ENCODE measurements around the gene NCAPG2. TPM values are rescaled to one million over a fixed set of nuclear protein-coding genes. Genes with fewer than 3 reads are reported as not detected.
A peak's percentile ranks its signal among the peaks of the same experiment; 100 is the strongest.

The NCAPG2 gene
- total RNA-seq, 1 donor from 2014 or later, result 46.1 TPM

DNA sequence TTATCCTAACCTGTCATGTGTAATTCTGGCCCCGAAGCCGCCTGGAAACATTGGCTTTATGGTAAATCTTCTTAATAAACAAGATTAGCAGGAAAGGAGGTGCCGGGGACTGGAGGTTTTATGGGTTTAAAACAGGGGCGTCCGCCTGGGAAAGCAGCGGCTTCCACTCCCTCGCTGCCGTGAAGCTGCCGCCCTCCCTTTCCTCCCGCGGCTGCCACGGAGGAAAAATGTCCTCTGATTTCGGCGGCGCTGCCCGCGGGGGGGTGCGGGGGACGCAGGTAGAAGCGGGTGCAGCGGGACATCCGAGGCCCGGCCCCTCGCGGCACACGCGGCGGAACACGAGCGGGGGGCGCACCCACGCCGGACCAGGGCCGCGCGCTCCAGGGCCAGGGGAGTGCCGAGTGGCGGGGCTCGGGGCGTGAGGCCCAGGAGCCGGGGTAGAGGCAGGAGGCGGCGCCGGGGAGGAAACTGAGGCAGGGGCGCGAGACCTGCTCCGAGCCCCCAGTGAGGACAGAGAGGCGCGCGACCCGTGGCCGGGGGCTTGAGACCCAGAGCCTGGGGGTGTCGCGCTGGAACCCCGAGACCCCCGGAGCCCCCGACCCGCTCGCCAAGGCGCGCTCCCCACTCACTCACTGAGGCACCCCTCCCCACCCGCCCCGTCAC is 118.0 kb downstream of the NCAPG2 start:
- peak overlapping the region; percentile 84 for H3K4me3 Mint-ChIP-seq
- H3K4me1 Mint-ChIP-seq (ENCODE audit: unreplicated experiment), result no peaks in the 10 kb centered on the region
- TF ChIP-seq CTCF (conservative IDR thresholded peaks at IDR 0.05), result no peak
- H3K27ac Mint-ChIP-seq, result no peak overlapping the region
- no peaks in the 10 kb centered on the region for H3K36me3 Mint-ChIP-seq
- H3K27me3 Mint-ChIP-seq, result peaks cover 60% of the 10 kb centered on the region
- no peaks in the 10 kb centered on the region for H3K9me3 Mint-ChIP-seq
- no peak for DNase-seq (ENCODE audit: extremely low spot score, unreplicated experiment)

- Mint-ChIP-seq H3K27me3 (peaks cover 60% of the 10 kb centered on the region), H3K27ac (peak overlapping the region; percentile 19), H3K36me3 (no peaks in the 10 kb centered on the region), H3K4me1 (ENCODE audit: unreplicated experiment) (no peaks in the 10 kb centered on the region), H3K9me3 (no peaks in the 10 kb centered on the region), H3K4me3 (peak overlapping the region; percentile 84)
- DNase-seq (ENCODE audit: extremely low spot score, unreplicated experiment), result no peak
- no peak for TF ChIP-seq CTCF (conservative IDR thresholded peaks at IDR 0.05)
Observed at GRCh38 chr7:158585721-158586498, 118.7 kb downstream of the NCAPG2 start.

DNA sequence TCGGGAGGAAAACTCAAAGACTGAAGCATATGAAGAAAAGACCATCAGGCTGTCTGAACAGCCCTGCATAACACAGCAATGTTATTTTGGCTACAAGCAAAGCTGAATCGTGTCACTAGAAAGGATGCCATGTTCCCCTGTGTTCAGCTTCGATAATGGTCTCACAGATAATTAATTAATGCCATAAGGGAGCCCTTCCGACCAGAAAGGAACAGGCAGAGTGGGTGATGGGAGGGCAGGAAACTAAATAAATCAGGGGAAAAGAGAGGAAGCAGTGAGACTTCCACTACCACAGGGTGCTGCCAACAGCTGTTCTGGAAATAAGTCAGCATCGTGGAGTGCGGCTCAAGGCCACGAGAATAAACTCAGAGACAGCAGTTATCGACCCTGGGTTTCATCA is 120.2 kb downstream of the NCAPG2 start:
- TF ChIP-seq CTCF (conservative IDR thresholded peaks at IDR 0.05), result no peak
- H3K4me1 Mint-ChIP-seq (ENCODE audit: unreplicated experiment), result no peaks in the 10 kb centered on the region
- peaks cover 47% of the 10 kb centered on the region for H3K27me3 Mint-ChIP-seq

GRCh38 chr7:158583810-158584209 is 120.8 kb downstream of the NCAPG2 start:
- no peak for DNase-seq (ENCODE audit: extremely low spot score, unreplicated experiment)
- Mint-ChIP-seq H3K27me3 (peaks cover 41% of the 10 kb centered on the region), H3K9me3 (no peaks in the 10 kb centered on the region), H3K4me1 (ENCODE audit: unreplicated experiment) (no peaks in the 10 kb centered on the region), H3K4me3 (no peak overlapping the region), H3K36me3 (no peaks in the 10 kb centered on the region), H3K27ac (no peak overlapping the region)
- no peak for TF ChIP-seq CTCF (conservative IDR thresholded peaks at IDR 0.05)

More for the DNA sequence above, 120.2 kb downstream of the NCAPG2 start:
- no peak for DNase-seq (ENCODE audit: extremely low spot score, unreplicated experiment)
- Mint-ChIP-seq H3K4me3 (peak overlapping the region; percentile 40), H3K36me3 (no peaks in the 10 kb centered on the region), H3K9me3 (no peaks in the 10 kb centered on the region), H3K27ac (no peak overlapping the region)

DNA sequence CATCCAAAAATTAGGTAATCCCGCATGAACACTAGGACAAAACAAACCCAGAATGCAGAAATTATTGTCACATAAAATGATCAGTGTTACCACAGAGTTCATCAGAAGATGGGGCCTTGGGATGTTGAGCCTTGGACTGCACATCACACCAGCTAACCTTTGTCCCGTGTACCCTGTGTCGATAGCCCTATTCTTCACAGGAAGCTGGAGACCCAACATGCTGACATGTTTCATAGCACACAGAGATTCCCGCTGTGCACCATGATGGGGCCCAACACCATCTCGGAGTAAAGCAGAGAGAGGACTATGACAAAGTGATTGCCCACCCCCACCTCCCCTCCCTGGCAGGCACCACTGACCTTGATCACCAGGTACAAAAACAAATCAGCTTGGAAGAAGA is 121.5 kb downstream of the NCAPG2 start:
- Mint-ChIP-seq H3K27ac (no peak overlapping the region), H3K27me3 (peaks cover 37% of the 10 kb centered on the region), H3K4me1 (ENCODE audit: unreplicated experiment) (no peaks in the 10 kb centered on the region), H3K36me3 (no peaks in the 10 kb centered on the region), H3K4me3 (no peak overlapping the region), H3K9me3 (no peaks in the 10 kb centered on the region)
- DNase-seq (ENCODE audit: extremely low spot score, unreplicated experiment), result no peak
- no peak for TF ChIP-seq CTCF (conservative IDR thresholded peaks at IDR 0.05)

All from type B pancreatic cell (in vitro differentiated cells).